HEK293T (cell line): Measurements from ENCODE around the gene HDLBP.

Experiments
- ARNT ChIP-seq: fragments of 450-650 bp; IDR thresholded peaks from 2 replicates; pipeline ENCODE4 v1.6.1; 2017; ENCODE audit warnings: mild to moderate bottlenecking
- BHLHE40 ChIP-seq: fragments of 450-650 bp; IDR thresholded peaks from 2 replicates; pipeline ENCODE4 v1.6.1; 2016; ENCODE audit warnings: mild to moderate bottlenecking, moderate library complexity, borderline replicate concordance
- ELF4 ChIP-seq: fragments of 450-650 bp; IDR thresholded peaks from 2 replicates; pipeline ENCODE4 v1.6.1; 2017; ENCODE audit warnings: antibody characterized with exemption
- FOXA1 ChIP-seq: fragments of 450-650 bp; IDR thresholded peaks from 2 replicates; pipeline ENCODE4 v1.6.1; 2016; ENCODE audit warnings: mild to moderate bottlenecking
- FOXK2 ChIP-seq: fragments of 450-650 bp; IDR thresholded peaks from 2 replicates; pipeline ENCODE4 v1.6.1; 2016; ENCODE audit warnings: mild to moderate bottlenecking
- FOXM1 ChIP-seq: fragments of 450-650 bp; IDR thresholded peaks from 2 replicates; pipeline ENCODE4 v1.6.1; 2017; ENCODE audit warnings: mild to moderate bottlenecking, borderline replicate concordance
- L3MBTL2 ChIP-seq: fragments of 450-650 bp; conservative IDR thresholded peaks from 2 replicates; pipeline ENCODE4 v1.6.1; 2016; ENCODE audit warnings: mild to moderate bottlenecking
- SUZ12 ChIP-seq: fragments of 450-650 bp; IDR thresholded peaks from 2 replicates; pipeline ENCODE4 v1.6.1; 2016; ENCODE audit warnings: mild to moderate bottlenecking
- TARDBP ChIP-seq: fragments of 450-650 bp; IDR thresholded peaks from 2 replicates; pipeline ENCODE4 v1.6.1; 2016
- ZNF384 ChIP-seq: fragments of 450-650 bp; IDR thresholded peaks from 2 replicates; pipeline ENCODE4 v1.6.1; 2016

- TF ChIP-seq FOXM1 (no peak), ELF4 (no peak), L3MBTL2 (no peak), FOXA1 (no peak), ZNF384 (no peak), FOXK2 (no peak), BHLHE40 (no peak), TARDBP (no peak), ARNT (no peak), SUZ12 (no peak)
These were observed 104.2 kb downstream of the HDLBP start for GRCh38 chr2:241211276-241211675.
